H1 (cell line): ENCODE results near the gene NT5DC3. TPM values are rescaled to one million over a fixed set of nuclear protein-coding genes. Genes with fewer than 3 reads are reported as not detected.

ENCODE experiments used
- ATF2 ChIP-seq: IDR thresholded peaks from 2 replicates; pipeline ENCODE4 v1.6.1; 2012; ENCODE audit warnings: low read length, inconsistent platforms
- polyA plus RNA-seq, 7 experiments: library from polyadenylated mRNA; depleted of rRNA in 3 of 7; stranded (reverse) in 5 of 7; unstranded in 2 of 7; fragments of >200 nt in 5 of 7; fragments of 200-250 nt in 2 of 7; gene quantifications; 1 replicate in 5 of 7; 2 replicates in 1 of 7; 4 replicates in 1 of 7; pipeline versions ENCODE4 v1.2.1 to v1.2.3, GENCODE V29; 2011 to 2013; ENCODE audit warnings: missing spikeins in 2 of 7, mixed read lengths in 2 of 7
- total RNA-seq: library from RNA; stranded (reverse); fragmentation: NEBNext Ultra II Directional; extraction: Animal tissue kit (Norgen Biotek cat#: 25700); gene quantifications from 2 replicates; pipeline ENCODE4 v1.2.1, GENCODE V29; 2021

Gene NT5DC3
- total and polyA plus RNA-seq, 2 of the 8 experiments (the other 6 are each of a cell fraction or from before 2014, with no cell fraction given), result 5.4 to 14.8 TPM

- no peak for TF ChIP-seq ATF2
Observed at GRCh38 chr12:103808239-103808880, 32.7 kb downstream of the NT5DC3 start (continued).
